A673 (cell line): ENCODE results near the gene PPP1R13B. TPM values are rescaled to one million over a fixed set of nuclear protein-coding genes. Genes with fewer than 3 reads are reported as not detected.

Source experiments
- BruUV-seq: library from RNA; stranded (reverse); fragments of 400-500 nt; replicated peaks from 2 replicates; lab custom pipeline; 2021; lab: Mats Ljungman, UMichigan
- CTCF ChIA-PET: fragments of 300-600 bp; sonication (Branson Sonifier 250); formaldehyde crosslinking; loops from one replicate; lab custom pipeline; 2022; ENCODE audit warnings: antibody characterized with exemption; lab: Charles Lee
- POLR2A ChIA-PET: fragments of 300-600 bp; sonication (Branson Sonifier 250); formaldehyde crosslinking; loops from one replicate; lab custom pipeline; 2022; ENCODE audit warnings: antibody characterized with exemption; ENCODE audit not compliant: low non-redundant PET; lab: Charles Lee
- DNase-seq: peaks from one replicate; pipeline ENCODE4 v3.0.0-alpha.2; 2015; ENCODE audit warnings: low spot score
- H3K27ac ChIP-seq: fragments of 200-600 bp; sonication (generic); 2 replicates; pipeline ENCODE4 v1.5.1; 2016; ENCODE audit warnings: mixed run types, low read depth, mild to moderate bottlenecking, mixed read lengths, antibody characterized with exemption, low read length; ENCODE audit not compliant: poor library complexity, severe bottlenecking
- H3K27me3 ChIP-seq: fragments of 200-600 bp; sonication (generic); replicated peaks from 2 replicates; pipeline ENCODE4 v1.6.1; 2017; ENCODE audit warnings: mixed run types, low read depth, mild to moderate bottlenecking, mixed read lengths, antibody characterized with exemption, low read length; ENCODE audit not compliant: insufficient read depth, poor library complexity
- H3K36me3 ChIP-seq: fragments of 200-600 bp; sonication (generic); 2 replicates; pipeline ENCODE4 v1.6.1; 2016; ENCODE audit warnings: mixed run types, mild to moderate bottlenecking, mixed read lengths, antibody characterized with exemption, low read length; ENCODE audit not compliant: insufficient read depth, poor library complexity, severe bottlenecking
- H3K4me1 ChIP-seq: fragments of 200-600 bp; sonication (generic); 2 replicates; pipeline ENCODE4 v1.6.1; 2017; ENCODE audit warnings: mixed run types, mild to moderate bottlenecking, mixed read lengths, antibody characterized with exemption, low read length; ENCODE audit not compliant: insufficient read depth, poor library complexity, severe bottlenecking
- H3K4me3 ChIP-seq: fragments of 200-600 bp; sonication (generic); 2 replicates; pipeline ENCODE4 v1.5.1; 2016; ENCODE audit warnings: low read depth, mixed run types, mild to moderate bottlenecking, mixed read lengths, low read length; ENCODE audit not compliant: poor library complexity, severe bottlenecking
- H3K9me3 ChIP-seq: fragments of 200-600 bp; sonication (generic); 2 replicates; pipeline ENCODE4 v1.6.1; 2016; ENCODE audit warnings: mixed run types, low read depth, mild to moderate bottlenecking, mixed read lengths, antibody characterized with exemption, low read length; ENCODE audit not compliant: poor library complexity, severe bottlenecking
- CTCF ChIP-seq: fragments of 300-800, 200-600 bp; sonication (generic); conservative IDR thresholded peaks from 2 replicates; pipeline ENCODE4 v1.5.1; 2017; ENCODE audit warnings: low read depth, mild to moderate bottlenecking, antibody characterized with exemption, low read length, moderate library complexity, mixed read lengths
- EZH2 ChIP-seq: fragments of 200-600 bp; sonication (generic); IDR thresholded peaks from 2 replicates; pipeline ENCODE4 v1.6.1; 2017; ENCODE audit warnings: borderline replicate concordance, low read depth, mild to moderate bottlenecking, mixed read lengths, antibody characterized with exemption, low read length; ENCODE audit not compliant: poor library complexity, severe bottlenecking
- intact Hi-C: fragments of 100-400 bp; cut with micrococcal nuclease; formaldehyde crosslinking; loops from one replicate; pipeline ENCODE4 v1.10.0; 2022; ENCODE audit not compliant: unreplicated experiment
- total RNA-seq: library from RNA; stranded (reverse); gene quantifications from 2 replicates; pipeline ENCODE4 v1.2.3, GENCODE V29; 2021

The PPP1R13B gene
- total RNA-seq, 1 experiment from 2014 or later, result 4.8 TPM

GRCh38 chr14:103709814-103710213, 137.6 kb downstream of the PPP1R13B start:
- ChIA-PET POLR2A (no interaction called here), CTCF (no interaction called here)
- no peaks in the 10 kb centered on the region for H3K27me3 ChIP-seq
- no TSS peak for BruUV-seq
- no peak for DNase-seq
- peaks cover 26% of the 10 kb centered on the region for H3K4me1 ChIP-seq
- no peak overlapping the region for H3K4me3 ChIP-seq
- intact Hi-C loops, result no loop called here
- no peak overlapping the region for H3K27ac ChIP-seq
- TF ChIP-seq CTCF, result no peak
- H3K36me3 ChIP-seq, result peaks cover 61% of the 10 kb centered on the region
- H3K9me3 ChIP-seq, result no peaks in the 10 kb centered on the region

- H3K27me3 ChIP-seq, result no peaks in the 10 kb centered on the region
- no peak overlapping the region for H3K4me3 ChIP-seq
- no peak for TF ChIP-seq CTCF
- CTCF ChIA-PET, result no interaction called here
- POLR2A ChIA-PET, result no interaction called here
- no peak overlapping the region for H3K27ac ChIP-seq
- H3K9me3 ChIP-seq, result no peaks in the 10 kb centered on the region
- no peak for DNase-seq
- peaks cover 68% of the 10 kb centered on the region for H3K36me3 ChIP-seq
- intact Hi-C loops, result no loop called here
- H3K4me1 ChIP-seq, result peaks cover 29% of the 10 kb centered on the region
- no TSS peak for BruUV-seq
Observed at GRCh38 chr14:103708750-103709187, 138.6 kb downstream of the PPP1R13B start.

- TF ChIP-seq EZH2 (no peak), CTCF (no peak)
- Histone ChIP-seq H3K27me3 (no peaks in the 10 kb centered on the region), H3K27ac (no peak overlapping the region), H3K9me3 (no peaks in the 10 kb centered on the region), H3K36me3 (peaks cover 75% of the 10 kb centered on the region), H3K4me3 (no peak overlapping the region), H3K4me1 (peaks cover 28% of the 10 kb centered on the region)
- intact Hi-C loops, result no loop called here
- ChIA-PET CTCF (no interaction called here), POLR2A (no interaction called here)
- no peak for DNase-seq
- BruUV-seq, result no TSS peak
Observed at GRCh38 chr14:103707329-103708263, 139.8 kb downstream of the PPP1R13B start.
